K562 (cell line): ENCODE measurements around the gene ABCA10. TPM values are rescaled to one million over a fixed set of nuclear protein-coding genes. Genes with fewer than 3 reads are reported as not detected.

Experiments
- CUX1 ChIP-seq: fragments of 200-800 bp; sonication (Bioruptor generic); IDR thresholded peaks from 2 replicates; pipeline ENCODE4 v1.6.1; 2016; ENCODE audit warnings: missing genetic modification characterization, missing compliant biosample characterization
- NFATC3 ChIP-seq: fragments of 450-650 bp; IDR thresholded peaks from 2 replicates; pipeline ENCODE4 v1.6.1; 2017; ENCODE audit warnings: mild to moderate bottlenecking
- PBX2 ChIP-seq, 2 experiments: IDR thresholded peaks in 1 of 2; conservative IDR thresholded peaks in 1 of 2; 2 replicates each; pipeline ENCODE4 v1.6.1; 2016; ENCODE audit warnings: low read depth in 2 of 2, mild to moderate bottlenecking in 1 of 2, missing compliant biosample characterization in 1 of 2, missing genetic modification characterization in 1 of 2, moderate library complexity in 1 of 2
- polyA plus RNA-seq, 8 experiments: library from polyadenylated mRNA; depleted of rRNA in 4 of 8; stranded (reverse) in 5 of 8; unstranded in 3 of 8; fragments of >200 nt; fragmentation: Nextera tagmentation in 2 of 8; fragmentation: Illumina TruSeq in 1 of 8; extraction: Ambion mirVana in 2 of 8; extraction: Trizol in 1 of 8; gene quantifications; 2 replicates each; pipeline versions ENCODE4 v1.2.1 to v1.2.3, GENCODE V29; 2011 to 2014; ENCODE audit warnings: inconsistent platforms in 1 of 8, missing spikeins in 1 of 8
- total RNA-seq, 7 experiments: library from RNA; depleted of rRNA in 6 of 7; stranded (reverse); fragments of >200 nt in 6 of 7; fragmentation: Illumina TruSeq in 2 of 7; extraction: Trizol in 2 of 7; gene quantifications; 2 replicates each; pipeline versions ENCODE4 v1.2.1 to v1.2.3, GENCODE V29; 2011 to 2021; ENCODE audit warnings: low replicate concordance in 1 of 7

ABCA10 gene
- total and polyA plus RNA-seq, 9 of the 15 experiments (the other 6 are each of a cell fraction or from before 2014, with no cell fraction given): 0.04 to 0.45 (median 0.15) TPM; not detected in 1

GRCh38 chr17:69188064-69188463 is 40.6 kb downstream of the ABCA10 start (continued):
- TF ChIP-seq CUX1: no peak
- TF ChIP-seq PBX2 (CRISPR knock-in tag; IDR thresholded peaks at IDR 0.05; ENCODE audit: low read depth): no peak
- peak; percentile 64 for TF ChIP-seq PBX2 (tag; conservative IDR thresholded peaks at IDR 0.05; ENCODE audit: low read depth)
- TF ChIP-seq NFATC3: no peak
- TF ChIP-seq, all 486 proteins: peak for 3
